LNCaP clone FGC (cell line): Measurements from ENCODE around the gene EDAR.
A peak's percentile ranks its signal among the peaks of the same experiment; 100 is the strongest.

ENCODE experiments used
- DNase-seq: peaks from one replicate; pipeline ENCODE4 v3.0.0-alpha.2; 2011; ENCODE audit warnings: low read depth
- H3K4me3 ChIP-seq: 2 replicates; pipeline ENCODE4 v1.5.1; 2011; ENCODE audit warnings: mild to moderate bottlenecking, low read depth, low read length, control low read depth
- CTCF ChIP-seq: IDR thresholded peaks from 2 replicates; pipeline ENCODE4 v1.5.1; 2012; ENCODE audit warnings: mild to moderate bottlenecking; ENCODE audit not compliant: control insufficient read depth, insufficient read depth; ENCODE audit errors: extremely low read depth

The EDAR gene

GRCh38 chr2:108986916-108987510, 2.0 kb downstream of the EDAR start:
- H3K4me3 ChIP-seq: no peak overlapping the region
- TF ChIP-seq CTCF: no peak
- no peak for DNase-seq

GRCh38 chr2:108983610-108984009, 5.4 kb downstream of the EDAR start:
- no peak for TF ChIP-seq CTCF
- H3K4me3 ChIP-seq: no peak overlapping the region
- no peak for DNase-seq

GRCh38 chr2:108983061-108983460, 6.0 kb downstream of the EDAR start:
- no peak for DNase-seq
- no peak for TF ChIP-seq CTCF
- H3K4me3 ChIP-seq: no peak overlapping the region

GRCh38 chr2:108982259-108982679, 6.8 kb downstream of the EDAR start:
- TF ChIP-seq CTCF: no peak
- H3K4me3 ChIP-seq: no peak overlapping the region
- DNase-seq: peak; percentile 91

- DNase-seq: no peak
- no peak overlapping the region for H3K4me3 ChIP-seq
- TF ChIP-seq CTCF: no peak
Measured at GRCh38 chr2:108981846-108982245, 7.2 kb downstream of the EDAR start.

GRCh38 chr2:108980076-108980475, 8.9 kb downstream of the EDAR start:
- TF ChIP-seq CTCF: no peak
- H3K4me3 ChIP-seq: no peak overlapping the region
- DNase-seq: no peak

- TF ChIP-seq CTCF: no peak
- no peak overlapping the region for H3K4me3 ChIP-seq
- no peak for DNase-seq
Measured at GRCh38 chr2:108979461-108979860, 9.6 kb downstream of the EDAR start.
